ENCODE results near the gene SPDYE5.
"Not testable (repeated sequence)": the region's sequence is repeated elsewhere in the genome, so short reads cannot be mapped to it uniquely, and the experiment has no call there.

GRCh38 chr7:75442465-75443111 lies 49.5 kb upstream of the SPDYE5 start:
- not testable (repeated sequence) for TF ChIP-seq CTCF, POLR2A, EP300 (IDR thresholded peaks at IDR 0.05)

Data from sigmoid colon (tissue), 4 donors.